ENCODE data around the gene CDH24.

DNA sequence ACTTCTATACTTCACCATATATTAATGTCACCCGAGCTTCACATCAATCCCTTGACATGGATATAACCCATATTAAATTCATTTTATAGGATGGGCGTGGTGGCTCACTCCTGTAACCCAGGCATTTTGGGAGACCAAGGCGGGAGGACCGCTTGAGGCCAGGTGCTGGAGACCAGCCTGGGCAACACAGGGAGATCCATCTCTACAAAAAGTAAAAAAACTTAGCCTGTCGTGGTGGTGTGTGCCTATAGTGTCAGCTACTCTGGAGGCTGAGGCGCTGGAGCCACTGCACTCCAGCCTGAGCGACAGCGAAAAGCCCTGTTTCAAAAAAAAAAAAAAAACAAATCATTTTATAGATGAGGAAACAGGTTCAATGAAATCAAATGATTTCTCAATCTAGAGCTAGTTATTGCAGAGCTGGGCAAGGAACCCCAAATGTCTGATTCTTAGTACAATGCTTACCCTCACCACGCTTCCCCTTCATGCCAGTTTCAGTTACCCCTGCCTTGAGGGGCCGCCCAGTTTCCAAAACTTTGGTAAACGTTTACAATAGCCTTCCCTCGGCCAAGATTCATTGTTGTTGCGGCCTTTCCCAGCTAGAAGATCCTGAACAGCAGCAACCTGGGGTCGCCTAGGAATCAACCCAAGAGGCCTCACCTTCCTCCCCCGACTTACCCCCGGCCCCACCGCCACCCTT is 23.4 kb downstream of the CDH24 start:
- TF ChIP-seq ZZZ3 (IDR thresholded peaks at IDR 0.05; ENCODE audit: control insufficient read depth, insufficient read length, low read depth), result no peak
- TF ChIP-seq HDGF (IDR thresholded peaks at IDR 0.05), result no peak
